Heart left ventricle (tissue), 16 donors: Measurements from ENCODE around the gene TMIGD2. TPM values are rescaled to one million over a fixed set of nuclear protein-coding genes. Genes with fewer than 3 reads are reported as not detected.

ENCODE experiments used
- ATAC-seq, 4 donors: fragments of 200-7000 bp; cut with Tn5 transposase; one replicate each; pipeline ENCODE4 v1.9.1; 2020 to 2022; ENCODE audit warnings: moderate library complexity in 4 of 4, mild to moderate bottlenecking in 3 of 4, moderate number of reproducible peaks in 1 of 4
- DNase-seq, 5 donors: peaks; one replicate each; pipeline ENCODE4 v3.0.0-alpha.2; 2020
- H3K27ac ChIP-seq, 12 donors: fragments of 200-600 bp; sonication (generic) in 4 of 12; one replicate each; pipeline versions ENCODE4 v1.5.0 to v1.8.0; 2016 to 2022; ENCODE audit warnings: mild to moderate bottlenecking in 2 of 12
- H3K27me3 ChIP-seq, 9 donors: fragments of 200-600 bp; sonication (generic) in 2 of 9; one replicate each; pipeline versions ENCODE4 v1.5.1 to v1.8.0; 2016 to 2022; ENCODE audit warnings: mild to moderate bottlenecking in 3 of 9
- H3K36me3 ChIP-seq, 9 donors: fragments of 200-600 bp; sonication (generic) in 2 of 9; one replicate each; pipeline versions ENCODE4 v1.5.0 to v1.8.0; 2018 to 2022; ENCODE audit warnings: mild to moderate bottlenecking in 2 of 9
- H3K4me1 ChIP-seq, 12 donors: fragments of 200-600 bp; sonication (generic) in 4 of 12; one replicate each; pipeline versions ENCODE4 v1.5.0 to v1.8.0; 2016 to 2022; ENCODE audit warnings: mild to moderate bottlenecking in 3 of 12
- H3K4me3 ChIP-seq, 12 donors: fragments of 200-600 bp; sonication (generic) in 4 of 12; one replicate each; pipeline versions ENCODE4 v1.5.0 to v1.8.0; 2017 to 2022; ENCODE audit warnings: mild to moderate bottlenecking in 9 of 12, moderate library complexity in 4 of 12
- H3K9me3 ChIP-seq, 12 donors: fragments of 200-600 bp; sonication (generic) in 4 of 12; one replicate each; pipeline versions ENCODE4 v1.5.0 to v1.8.0; 2016 to 2022; ENCODE audit warnings: mild to moderate bottlenecking in 1 of 12
- CTCF ChIP-seq, 12 donors: fragments of 200-600 bp; sonication (generic) in 4 of 12; IDR thresholded peaks; one replicate each; pipeline versions ENCODE4 v1.5.0 to v1.8.0; 2018 to 2022; ENCODE audit warnings: antibody characterized with exemption in 12 of 12, mild to moderate bottlenecking in 5 of 12
- POLR2A ChIP-seq, 2 donors: fragments of 450-650 bp; IDR thresholded peaks; one replicate each; pipeline ENCODE4 v1.6.1; 2017; ENCODE audit warnings: antibody characterized with exemption in 2 of 2, mild to moderate bottlenecking in 2 of 2, moderate library complexity in 2 of 2
- WGBS, 4 donors: extraction: QIAGEN DNeasy Blood & Tissue Kit in 2 of 4; methylation state at CpG; one replicate each; pipeline versions ENCODE4 v1.1.5 to v1.1.7; 2013 to 2018; 5-methylcytosine and 5-hydroxymethylcytosine counted together
- intact Hi-C, 10 donors: fragments of 100-400 bp; cut with DNase I; formaldehyde crosslinking; loops; one replicate each; pipeline versions ENCODE4 v1.11.1 to v1.14.2; 2022
- polyA plus RNA-seq, 2 donors: library from polyadenylated mRNA; stranded (reverse); fragments of 200-250 nt; gene quantifications; one replicate each; pipeline ENCODE4 v1.2.3, GENCODE V29; 2013
- total RNA-seq, 9 donors: library from RNA; depleted of rRNA in 2 of 9; stranded (reverse); fragments of >200 nt in 2 of 9; fragmentation: NEBNext Ultra II Directional in 3 of 9; extraction: Animal tissue kit (Norgen Biotek cat#: 25700) in 3 of 9; gene quantifications; one replicate each; pipeline versions ENCODE4 v1.1.0 to v1.2.4, GENCODE V29; 2016 to 2023
- donor health status: ischemic (EF 13 %, LVEDD 7.1; RV severe dilation, severe dysfunction).
- donor health status: healthy with polysubstance abuse.
- donor health status: DM: no; HTN: yes; CAD: no.
- donor health status: DM: no; HTN: no; CAD: no.
- donor health status: ischemic (EF 25% LVEDD 6.9; RV normal size, moderate dysfunction).
- donor health status: ischemic (EF 25% LVEDD 5.7; RV mildly dilated, moderate dysfunction).
- donor health status: healthy.
- donor health status: DM: yes; HTN: yes; CAD: no.
- donor health status: ischemic (EF 35%, LVEDD 5.7; RV mildly dilated, moderate dysfunction).
- donor health status: nonischemic (EF 11% LVEDD 7.7; RV severe dilation, severe dysfunction).
- donor health status: DM: yes; HTN: yes; CAD: no.
- donor health status: PGD.
- donor health status: ischemic (EF 29% LVEDD 5.4; RV normal size, mild dysfunction).
- donor health status: nonischemic (EF 23%, LVEDD 6.1; RV moderate dilation, normal function).

TMIGD2 gene
- total and polyA plus RNA-seq, 11 donors, result 0.06 to 0.67 (median 0.25) TPM; not detected in 7

- DNase-seq, result no peak
- 75 to 95% (median 77%) methylated on average over 6 of the region's 6 CpGs for WGBS, 4 donors
Observed at GRCh38 chr19:4347521-4347920, 45.3 kb upstream of the TMIGD2 start.

GRCh38 chr19:4346020-4346383 lies 43.8 kb upstream of the TMIGD2 start:
- TF ChIP-seq CTCF (IDR thresholded peaks at IDR 0.05) (no peak), POLR2A (IDR thresholded peaks at IDR 0.05) (no peak)
- no peak for ATAC-seq
- 93 to 97% (median 95%) methylated on average over 6 of the region's 6 CpGs for WGBS, 4 donors

More at GRCh38 chr19:4347521-4347920, 45.3 kb upstream of the TMIGD2 start:
- no peak overlapping the region for H3K27ac ChIP-seq
- no peak overlapping the region for H3K4me3 ChIP-seq
- H3K9me3 ChIP-seq, result no peaks in the 10 kb centered on the region
- H3K27me3 ChIP-seq, result no peaks in the 10 kb centered on the region
- peaks cover 0 to 18% (median 6%) of the 10 kb centered on the region in 12 donors for H3K4me1 ChIP-seq
- intact Hi-C loops, result no loop called here
- ATAC-seq, result no peak
- peaks cover 0 to 18% (median 9%) of the 10 kb centered on the region in 9 donors for H3K36me3 ChIP-seq
- no peak for TF ChIP-seq POLR2A (IDR thresholded peaks at IDR 0.05)

GRCh38 chr19:4345342-4346019 lies 43.3 kb upstream of the TMIGD2 start:
- H3K4me1 ChIP-seq, result peaks cover 0 to 18% (median 10%) of the 10 kb centered on the region in 12 donors
- 87 to 95% (median 92%) methylated on average over 11 to 15 of the region's 15 CpGs for WGBS, 4 donors
- no peaks in the 10 kb centered on the region for H3K27me3 ChIP-seq
- intact Hi-C loops, result no loop called here
- no peaks in the 10 kb centered on the region for H3K9me3 ChIP-seq
- DNase-seq (no peak), ATAC-seq (no peak)
- TF ChIP-seq CTCF (IDR thresholded peaks at IDR 0.05) (no peak), POLR2A (IDR thresholded peaks at IDR 0.05) (no peak)
- H3K27ac ChIP-seq, result no peak overlapping the region
- no peak overlapping the region for H3K4me3 ChIP-seq
- H3K36me3 ChIP-seq, result peaks cover 0 to 18% (median 9%) of the 10 kb centered on the region in 9 donors

More at GRCh38 chr19:4346020-4346383, 43.8 kb upstream of the TMIGD2 start:
- peaks cover 0 to 18% (median 10%) of the 10 kb centered on the region in 12 donors for H3K4me1 ChIP-seq
- H3K9me3 ChIP-seq, result no peaks in the 10 kb centered on the region
- peaks cover 0 to 18% (median 9%) of the 10 kb centered on the region in 9 donors for H3K36me3 ChIP-seq
- no peaks in the 10 kb centered on the region for H3K27me3 ChIP-seq
- no peak overlapping the region for H3K27ac ChIP-seq
- intact Hi-C loops, result no loop called here
- no peak overlapping the region for H3K4me3 ChIP-seq
- DNase-seq, result no peak

GRCh38 chr19:4343370-4344307 lies 41.5 kb upstream of the TMIGD2 start, which contains the start of gene MPND:
Gene MPND, plus strand, starts transcription at chr19:4343562. Its CDS starts 32 bp downstream, at chr19:4343594.
- Histone ChIP-seq H3K9me3 (no peaks in the 10 kb centered on the region), H3K4me3 (peak within 1 kb of the TSS; percentile 38 to 100 (median 76)), H3K27ac (peak within 1 kb of the TSS; percentile 70 to 99 (median 92)), H3K4me1 (peaks cover 0 to 23% (median 13%) of the 10 kb centered on the region in 12 donors), H3K36me3 (peaks cover 0 to 18% (median 8%) of the 10 kb centered on the region in 9 donors), H3K27me3 (no peaks in the 10 kb centered on the region)
- intact Hi-C loops, result loop anchor here in 5 of 10 donors (2.0 to 5.0 kb wide), 5 partner anchors 31 to 96 kb away; partner anchors contain the start of genes CHAF1A (in 1 of the 5), SH3GL1 (in 1 of the 5) and YJU2 (in 1 of the 5)
- 5 to 18% (median 8%) methylated on average over 20 to 101 of the region's 101 CpGs for WGBS, 4 donors
- no peak for TF ChIP-seq CTCF (IDR thresholded peaks at IDR 0.05)
- peak in 1 of 2 donors; percentile 61 for TF ChIP-seq POLR2A (IDR thresholded peaks at IDR 0.05)
- peak; percentile 94 to 97 (median 96) for DNase-seq
- ATAC-seq, result peak; percentile 82 to 90 (median 90)
